Prostate gland (tissue), 2 donors: ENCODE results near the gene ATP9B. TPM values are rescaled to one million over a fixed set of nuclear protein-coding genes. Genes with fewer than 3 reads are reported as not detected.

Source experiments
- DNase-seq: peaks from one replicate; pipeline ENCODE4 v3.0.0-alpha.2; 2019; ENCODE audit warnings: low spot score
- H3K27ac ChIP-seq, 2 donors: fragments of 200-600 bp; sonication (generic); 2 replicates each; pipeline ENCODE4 v1.5.1; 2017 to 2019
- H3K27me3 ChIP-seq: fragments of 200-600 bp; sonication (generic); replicated peaks from 2 replicates; pipeline ENCODE4 v1.5.1; 2019; ENCODE audit not compliant: insufficient read depth
- H3K36me3 ChIP-seq, 2 donors: fragments of 200-600 bp; sonication (generic); 1 replicate in 1 of 2; 2 replicates in 1 of 2; pipeline versions ENCODE4 v1.5.1 to v1.8.1; 2017 to 2019
- H3K4me1 ChIP-seq: fragments of 200-600 bp; sonication (generic); replicated peaks from 2 replicates; pipeline ENCODE4 v1.5.1; 2019
- H3K4me3 ChIP-seq, 2 donors: fragments of 200-600 bp; sonication (generic); 2 replicates each; pipeline ENCODE4 v1.5.1; 2017 to 2019
- H3K9me3 ChIP-seq: fragments of 200-600 bp; sonication (generic); 2 replicates; pipeline ENCODE4 v1.5.1; 2017
- POLR2A ChIP-seq: fragments of 450-650 bp; IDR thresholded peaks from one replicate; pipeline ENCODE4 v1.6.1; 2016; ENCODE audit warnings: antibody characterized with exemption, mild to moderate bottlenecking
- POLR2AphosphoS5 ChIP-seq: sonication (generic); formaldehyde crosslinking; IDR thresholded peaks from one replicate; pipeline ENCODE4 v1.6.1; 2017; ENCODE audit warnings: antibody characterized with exemption
- WGBS: methylation state at CpG from one replicate; pipeline ENCODE4 v1.1.5; 2018; 5-methylcytosine and 5-hydroxymethylcytosine counted together
- intact Hi-C: fragments of 100-400 bp; cut with DNase I; formaldehyde crosslinking; loops from one replicate; pipeline ENCODE4 v1.14.2; 2022
- total RNA-seq, 2 donors: library from RNA; depleted of rRNA; stranded (reverse); fragments of >200 nt; gene quantifications; one replicate each; pipeline ENCODE4 v1.1.0, GENCODE V29; 2016
- TF ChIP-seq, protein P1 (sequence below), 4 experiments: fragments of 200-600 bp in 2 of 4; fragments of 450-650 bp in 2 of 4; sonication (generic) in 2 of 4; IDR thresholded peaks; 1 replicate in 3 of 4; 2 replicates in 1 of 4; pipeline ENCODE4 v1.5.1; 2016 to 2019; ENCODE audit warnings: antibody characterized with exemption in 4 of 4, mild to moderate bottlenecking in 2 of 4, moderate library complexity in 2 of 4

The ATP9B gene
- total RNA-seq, 2 donors from 2014 or later, result 33.8 to 55.6 TPM

- DNase-seq, result no peak
- H3K27ac ChIP-seq, result no peak overlapping the region
- no peaks in the 10 kb centered on the region for H3K4me1 ChIP-seq
- 81% methylated on average over 17 of the region's 17 CpGs for WGBS
- peaks cover 9 to 12% of the 10 kb centered on the region in 2 donors for H3K36me3 ChIP-seq
- H3K4me3 ChIP-seq, result no peak overlapping the region
- no peak for TF ChIP-seq POLR2AphosphoS5
- TF ChIP-seq POLR2A, result no peak
- TF ChIP-seq, protein P1, sequence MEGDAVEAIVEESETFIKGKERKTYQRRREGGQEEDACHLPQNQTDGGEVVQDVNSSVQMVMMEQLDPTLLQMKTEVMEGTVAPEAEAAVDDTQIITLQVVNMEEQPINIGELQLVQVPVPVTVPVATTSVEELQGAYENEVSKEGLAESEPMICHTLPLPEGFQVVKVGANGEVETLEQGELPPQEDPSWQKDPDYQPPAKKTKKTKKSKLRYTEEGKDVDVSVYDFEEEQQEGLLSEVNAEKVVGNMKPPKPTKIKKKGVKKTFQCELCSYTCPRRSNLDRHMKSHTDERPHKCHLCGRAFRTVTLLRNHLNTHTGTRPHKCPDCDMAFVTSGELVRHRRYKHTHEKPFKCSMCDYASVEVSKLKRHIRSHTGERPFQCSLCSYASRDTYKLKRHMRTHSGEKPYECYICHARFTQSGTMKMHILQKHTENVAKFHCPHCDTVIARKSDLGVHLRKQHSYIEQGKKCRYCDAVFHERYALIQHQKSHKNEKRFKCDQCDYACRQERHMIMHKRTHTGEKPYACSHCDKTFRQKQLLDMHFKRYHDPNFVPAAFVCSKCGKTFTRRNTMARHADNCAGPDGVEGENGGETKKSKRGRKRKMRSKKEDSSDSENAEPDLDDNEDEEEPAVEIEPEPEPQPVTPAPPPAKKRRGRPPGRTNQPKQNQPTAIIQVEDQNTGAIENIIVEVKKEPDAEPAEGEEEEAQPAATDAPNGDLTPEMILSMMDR (IDR thresholded peaks at IDR 0.05), result no peak
- H3K9me3 ChIP-seq, result no peaks in the 10 kb centered on the region
- intact Hi-C loops, result no loop called here
- no peaks in the 10 kb centered on the region for H3K27me3 ChIP-seq
These were observed 274.5 kb downstream of the ATP9B start for GRCh38 chr18:79343567-79344207.

DNA sequence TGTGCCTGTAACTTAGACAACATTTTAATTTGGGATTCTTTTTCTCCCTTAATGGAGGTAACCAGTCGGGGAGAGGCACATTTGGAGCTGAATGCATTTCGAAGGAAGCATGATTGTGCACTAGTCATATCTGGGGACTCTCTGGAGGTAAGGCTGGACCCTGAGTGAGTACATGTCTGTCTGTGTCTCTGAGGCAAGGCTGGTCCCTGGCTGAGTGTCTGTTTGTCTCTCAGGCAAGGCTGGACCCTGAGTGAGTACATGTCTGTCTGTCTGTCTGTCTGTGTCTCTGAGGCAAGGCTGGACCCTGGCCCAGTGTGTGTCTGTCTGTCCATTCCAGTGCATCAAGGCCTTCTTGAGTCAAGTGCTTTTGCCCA, 275.0 kb downstream of the ATP9B start:
- H3K4me3 ChIP-seq, result no peak overlapping the region
- peaks cover 9 to 12% of the 10 kb centered on the region in 2 donors for H3K36me3 ChIP-seq
- TF ChIP-seq POLR2A (no peak), POLR2AphosphoS5 (no peak)
- TF ChIP-seq, protein P1 (IDR thresholded peaks at IDR 0.05), result no peak
- intact Hi-C loops, result no loop called here
- WGBS, result 79% methylated on average over 2 of the region's 2 CpGs
- no peaks in the 10 kb centered on the region for H3K27me3 ChIP-seq
- H3K9me3 ChIP-seq, result no peaks in the 10 kb centered on the region
- no peaks in the 10 kb centered on the region for H3K4me1 ChIP-seq
- no peak overlapping the region for H3K27ac ChIP-seq
- DNase-seq, result no peak

GRCh38 chr18:79345366-79345765, 276.2 kb downstream of the ATP9B start:
- H3K4me1 ChIP-seq, result no peaks in the 10 kb centered on the region
- 96% methylated on average over 11 of the region's 11 CpGs for WGBS
- no peak for DNase-seq
- intact Hi-C loops, result no loop called here
- H3K9me3 ChIP-seq, result no peaks in the 10 kb centered on the region
- H3K36me3 ChIP-seq, result peaks cover 9 to 12% of the 10 kb centered on the region in 2 donors
- H3K4me3 ChIP-seq, result no peak overlapping the region
- no peak overlapping the region for H3K27ac ChIP-seq
- no peaks in the 10 kb centered on the region for H3K27me3 ChIP-seq
- TF ChIP-seq, protein P1 (IDR thresholded peaks at IDR 0.05), result no peak
- TF ChIP-seq POLR2AphosphoS5, result no peak
- TF ChIP-seq POLR2A, result no peak

- no peaks in the 10 kb centered on the region for H3K4me1 ChIP-seq
- intact Hi-C loops, result no loop called here
- no peak for DNase-seq
- no peak overlapping the region for H3K4me3 ChIP-seq
- TF ChIP-seq, protein P1 (IDR thresholded peaks at IDR 0.05), result no peak
- TF ChIP-seq POLR2A (no peak), POLR2AphosphoS5 (no peak)
- H3K36me3 ChIP-seq, result peaks cover 9 to 12% of the 10 kb centered on the region in 2 donors
- no peaks in the 10 kb centered on the region for H3K9me3 ChIP-seq
- H3K27ac ChIP-seq, result no peak overlapping the region
- H3K27me3 ChIP-seq, result no peaks in the 10 kb centered on the region
- 97% methylated on average over 26 of the region's 26 CpGs for WGBS
These were observed 276.8 kb downstream of the ATP9B start for GRCh38 chr18:79345981-79346380.

DNA sequence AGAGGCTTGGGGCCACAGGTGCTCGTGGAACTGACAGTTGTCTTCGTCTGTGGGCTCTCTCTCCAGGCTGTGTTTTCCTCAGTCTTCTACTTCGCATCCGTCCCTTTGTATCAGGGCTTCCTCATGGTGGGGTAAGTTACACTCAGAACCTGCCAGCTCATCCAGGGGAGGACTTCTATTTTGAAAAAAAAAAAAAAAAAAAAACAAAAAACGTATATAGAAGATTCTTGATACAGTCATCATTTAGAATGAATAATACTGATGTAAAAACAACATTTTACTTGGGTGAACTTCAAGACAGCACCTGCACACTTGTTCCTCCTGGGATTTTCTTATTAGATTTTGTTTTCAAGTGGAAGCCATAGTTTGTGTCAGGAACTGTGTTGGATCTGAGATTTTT, 278.9 kb downstream of the ATP9B start:
- no peak overlapping the region for H3K4me3 ChIP-seq
- H3K36me3 ChIP-seq, result peaks cover 9 to 12% of the 10 kb centered on the region in 2 donors
- 79% methylated on average over 5 of the region's 5 CpGs for WGBS
- H3K27me3 ChIP-seq, result no peaks in the 10 kb centered on the region
- H3K4me1 ChIP-seq, result no peaks in the 10 kb centered on the region
- no peak for DNase-seq
- TF ChIP-seq, protein P1 (IDR thresholded peaks at IDR 0.05), result no peak
- TF ChIP-seq POLR2AphosphoS5 (no peak), POLR2A (no peak)
- H3K9me3 ChIP-seq, result no peaks in the 10 kb centered on the region
- no peak overlapping the region for H3K27ac ChIP-seq
- intact Hi-C loops, result no loop called here
